PC-9 (cell line): Measurements from ENCODE around the gene MAP1LC3B2. TPM values are rescaled to one million over a fixed set of nuclear protein-coding genes. Genes with fewer than 3 reads are reported as not detected.
A peak's percentile ranks its signal among the peaks of the same experiment; 100 is the strongest.

Experiments
- BruUV-seq: library from RNA; stranded (reverse); fragments of 400-500 nt; replicated peaks from 2 replicates; lab custom pipeline; 2021; lab: Mats Ljungman, UMichigan
- CTCF ChIA-PET: fragments of 300-600 bp; sonication (Branson Sonifier 250); formaldehyde crosslinking; loops from one replicate; lab custom pipeline; 2022; ENCODE audit warnings: antibody characterized with exemption; lab: Charles Lee
- POLR2A ChIA-PET: fragments of 300-600 bp; sonication (Branson Sonifier 250); formaldehyde crosslinking; loops from one replicate; lab custom pipeline; 2022; ENCODE audit warnings: antibody characterized with exemption; ENCODE audit not compliant: unreplicated experiment; lab: Charles Lee
- DNase-seq, 2 experiments: peaks; one replicate each; pipeline versions ENCODE4 v3.0.0 to v3.0.0-alpha.2; 2015 to 2022; ENCODE audit warnings: mixed read lengths in 1 of 2
- H2AFZ ChIP-seq: fragments of 200-600 bp; sonication (generic); 2 replicates; pipeline ENCODE4 v1.8.1; 2017; ENCODE audit warnings: antibody characterized with exemption
- H3F3A ChIP-seq: fragments of 200-600 bp; sonication (generic); 2 replicates; pipeline ENCODE4 v1.8.1; 2017; ENCODE audit warnings: antibody characterized with exemption, mild to moderate bottlenecking, low read depth; ENCODE audit not compliant: insufficient read depth
- H3K27ac ChIP-seq: fragments of 200-600 bp; sonication (generic); 2 replicates; pipeline ENCODE4 v1.6.1; 2016; ENCODE audit warnings: mixed run types
- H3K27me3 ChIP-seq: fragments of 200-600 bp; sonication (generic); 2 replicates; pipeline ENCODE4 v1.6.1; 2016; ENCODE audit warnings: low read depth, mixed run types; ENCODE audit not compliant: insufficient read depth
- H3K36me3 ChIP-seq: fragments of 200-600 bp; sonication (generic); 2 replicates; pipeline ENCODE4 v1.6.1; 2016; ENCODE audit warnings: low read depth, mixed run types
- H3K4me1 ChIP-seq: fragments of 200-600 bp; sonication (generic); replicated peaks from 2 replicates; pipeline ENCODE4 v1.6.1; 2016; ENCODE audit warnings: mixed run types; ENCODE audit not compliant: insufficient read depth
- H3K4me2 ChIP-seq: fragments of 200-600 bp; sonication (generic); 2 replicates; pipeline ENCODE4 v1.6.1; 2017; ENCODE audit warnings: mixed run types
- H3K4me3 ChIP-seq: fragments of 200-600 bp; sonication (generic); 2 replicates; pipeline ENCODE4 v1.6.1; 2016; ENCODE audit warnings: mixed run types
- H3K79me2 ChIP-seq: fragments of 200-600 bp; sonication (generic); 2 replicates; pipeline ENCODE4 v1.6.1; 2017; ENCODE audit warnings: low read depth, mixed run types
- H3K9me2 ChIP-seq: fragments of 200-600 bp; sonication (generic); 2 replicates; pipeline ENCODE4 v1.8.1; 2017; ENCODE audit warnings: mild to moderate bottlenecking; ENCODE audit not compliant: insufficient read depth
- H3K9me3 ChIP-seq: fragments of 200-600 bp; sonication (generic); 2 replicates; pipeline ENCODE4 v1.8.1; 2016; ENCODE audit warnings: low read depth; ENCODE audit not compliant: insufficient read depth
- H4K20me1 ChIP-seq: fragments of 200-600 bp; sonication (generic); 2 replicates; pipeline ENCODE4 v1.8.1; 2017; ENCODE audit not compliant: insufficient read depth
- EZH2 ChIP-seq: fragments of 200-600 bp; sonication (generic); IDR thresholded peaks from 2 replicates; pipeline ENCODE4 v1.8.0; 2017; ENCODE audit warnings: antibody characterized with exemption, low read depth
- intact Hi-C: fragments of 100-400 bp; cut with micrococcal nuclease; formaldehyde crosslinking; loops from one replicate; pipeline ENCODE4 v1.10.0; 2022; ENCODE audit not compliant: unreplicated experiment
- total RNA-seq: library from RNA; stranded (reverse); gene quantifications from 2 replicates; pipeline ENCODE4 v1.2.3, GENCODE V29; 2021
- TF ChIP-seq, protein P1 (sequence below): fragments of 200-600 bp; sonication (generic); conservative IDR thresholded peaks from 2 replicates; pipeline ENCODE4 v1.6.1; 2017; ENCODE audit warnings: mixed run types, antibody characterized with exemption, mild to moderate bottlenecking, moderate library complexity

The MAP1LC3B2 gene
- total RNA-seq, 1 experiment from 2014 or later: 1.4 TPM

DNA sequence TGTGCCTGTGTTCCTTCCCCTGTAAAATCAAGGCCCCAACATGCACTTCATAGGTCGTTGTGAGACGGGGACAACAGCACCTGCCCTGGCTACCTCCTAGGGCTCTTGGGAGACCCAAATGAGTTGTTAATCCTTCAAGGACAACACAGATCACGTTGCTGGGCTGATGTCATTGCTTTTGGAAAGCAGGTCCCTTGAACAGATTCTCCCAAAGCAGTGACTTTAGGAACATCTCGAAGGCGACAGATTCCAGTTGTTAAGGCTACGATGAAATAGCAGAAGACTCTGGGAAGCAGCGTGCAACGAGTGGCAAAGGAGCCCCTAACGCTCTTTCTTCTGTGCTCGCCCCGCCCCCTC, 26.2 kb upstream of the MAP1LC3B2 start:
- CTCF ChIA-PET: no interaction called here
- Histone ChIP-seq H3K27ac (no peak overlapping the region), H3K4me2 (peak overlapping the region; percentile 82), H2AFZ (peak overlapping the region; percentile 56), H3K36me3 (no peaks in the 10 kb centered on the region), H4K20me1 (no peaks in the 10 kb centered on the region), H3K9me2 (no peaks in the 10 kb centered on the region), H3K9me3 (no peaks in the 10 kb centered on the region), H3F3A (peaks cover 12% of the 10 kb centered on the region; the same call in 1 of the 2 replicates), H3K4me1 (peaks cover 25% of the 10 kb centered on the region), H3K27me3 (no peaks in the 10 kb centered on the region), H3K79me2 (no peaks in the 10 kb centered on the region), H3K4me3 (peak overlapping the region; percentile 57)
- TF ChIP-seq EZH2: no peak
- TF ChIP-seq, protein P1, sequence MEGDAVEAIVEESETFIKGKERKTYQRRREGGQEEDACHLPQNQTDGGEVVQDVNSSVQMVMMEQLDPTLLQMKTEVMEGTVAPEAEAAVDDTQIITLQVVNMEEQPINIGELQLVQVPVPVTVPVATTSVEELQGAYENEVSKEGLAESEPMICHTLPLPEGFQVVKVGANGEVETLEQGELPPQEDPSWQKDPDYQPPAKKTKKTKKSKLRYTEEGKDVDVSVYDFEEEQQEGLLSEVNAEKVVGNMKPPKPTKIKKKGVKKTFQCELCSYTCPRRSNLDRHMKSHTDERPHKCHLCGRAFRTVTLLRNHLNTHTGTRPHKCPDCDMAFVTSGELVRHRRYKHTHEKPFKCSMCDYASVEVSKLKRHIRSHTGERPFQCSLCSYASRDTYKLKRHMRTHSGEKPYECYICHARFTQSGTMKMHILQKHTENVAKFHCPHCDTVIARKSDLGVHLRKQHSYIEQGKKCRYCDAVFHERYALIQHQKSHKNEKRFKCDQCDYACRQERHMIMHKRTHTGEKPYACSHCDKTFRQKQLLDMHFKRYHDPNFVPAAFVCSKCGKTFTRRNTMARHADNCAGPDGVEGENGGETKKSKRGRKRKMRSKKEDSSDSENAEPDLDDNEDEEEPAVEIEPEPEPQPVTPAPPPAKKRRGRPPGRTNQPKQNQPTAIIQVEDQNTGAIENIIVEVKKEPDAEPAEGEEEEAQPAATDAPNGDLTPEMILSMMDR: no peak
- no TSS peak for BruUV-seq
- intact Hi-C loops: loop anchor here (2.0 kb wide), 1 partner anchor 106 kb away; no protein-coding TSS in a partner anchor
- POLR2A ChIA-PET: interaction anchor here (0.6 kb wide), 1 partner anchor 26 kb away, joined by 4 read pairs; the partner anchor contains the start of gene MAP1LC3B2
- no peak for DNase-seq

DNA sequence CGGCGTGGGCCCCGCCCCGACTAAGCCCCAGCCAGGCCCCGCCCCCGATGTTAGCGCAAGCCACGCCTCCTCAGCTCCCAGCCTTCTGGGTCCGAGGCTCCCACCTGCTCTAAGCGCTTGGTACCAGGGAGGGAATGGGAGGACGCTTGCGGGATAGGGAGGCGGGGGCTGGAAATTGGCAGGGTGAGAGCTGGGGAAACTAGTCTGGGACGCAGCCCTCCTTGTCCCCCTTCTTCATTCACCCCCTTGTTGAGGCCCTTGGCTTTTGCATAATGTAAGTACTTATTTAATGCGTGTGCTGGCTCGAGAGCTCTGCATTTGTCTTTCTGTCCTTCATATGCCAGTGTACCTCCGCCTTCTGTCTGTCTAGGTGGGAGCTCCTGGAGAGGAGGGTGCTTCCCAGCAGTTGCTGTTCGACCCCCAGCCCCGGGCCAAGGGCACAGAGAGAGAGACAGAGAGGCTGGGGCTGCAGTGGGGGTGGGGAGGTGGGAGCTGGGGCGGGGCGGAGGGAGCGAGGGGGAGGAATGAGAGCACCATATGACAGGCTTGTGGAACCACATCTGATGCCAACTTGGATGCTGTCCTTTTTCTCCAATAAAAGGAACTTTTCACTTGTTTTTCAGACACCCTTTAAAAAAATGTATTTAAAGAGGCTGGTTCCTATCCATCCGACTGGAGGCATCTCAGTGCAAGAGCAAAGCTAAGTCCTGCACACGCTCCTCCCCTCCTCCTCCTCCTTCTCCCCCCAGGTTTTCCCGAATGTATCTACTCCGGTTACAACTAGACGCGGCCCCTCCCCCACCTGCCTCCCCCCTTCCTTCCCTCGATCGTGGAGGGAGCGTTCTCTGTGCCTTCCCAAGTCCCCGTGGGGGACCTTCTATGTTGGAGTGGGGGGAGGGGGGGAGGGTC, 25.6 kb upstream of the MAP1LC3B2 start:
- POLR2A ChIA-PET: interaction anchor here (0.6 kb wide), 1 partner anchor 26 kb away, joined by 4 read pairs; the partner anchor contains the start of gene MAP1LC3B2
- peak; percentile 51 to 76 for DNase-seq
- Histone ChIP-seq H3K9me3 (no peaks in the 10 kb centered on the region), H2AFZ (peak overlapping the region; percentile 64; the same call in 1 of the 2 replicates), H4K20me1 (no peaks in the 10 kb centered on the region), H3K4me2 (peak overlapping the region; percentile 82), H3K4me1 (peaks cover 18% of the 10 kb centered on the region), H3K36me3 (no peaks in the 10 kb centered on the region), H3F3A (peaks cover 7% of the 10 kb centered on the region; the same call in 1 of the 2 replicates), H3K4me3 (peak overlapping the region; percentile 57), H3K27me3 (no peaks in the 10 kb centered on the region), H3K27ac (no peak overlapping the region), H3K9me2 (no peaks in the 10 kb centered on the region), H3K79me2 (no peaks in the 10 kb centered on the region)
- BruUV-seq: no TSS peak
- no peak for TF ChIP-seq EZH2
- TF ChIP-seq, protein P1: no peak
- intact Hi-C loops: loop anchor here (2.0 kb wide), 1 partner anchor 107 kb away; no protein-coding TSS in a partner anchor
- CTCF ChIA-PET: interaction anchor here (0.6 kb wide), 1 partner anchor 414 kb away, joined by 3 read pairs; no protein-coding TSS in a partner anchor

DNA sequence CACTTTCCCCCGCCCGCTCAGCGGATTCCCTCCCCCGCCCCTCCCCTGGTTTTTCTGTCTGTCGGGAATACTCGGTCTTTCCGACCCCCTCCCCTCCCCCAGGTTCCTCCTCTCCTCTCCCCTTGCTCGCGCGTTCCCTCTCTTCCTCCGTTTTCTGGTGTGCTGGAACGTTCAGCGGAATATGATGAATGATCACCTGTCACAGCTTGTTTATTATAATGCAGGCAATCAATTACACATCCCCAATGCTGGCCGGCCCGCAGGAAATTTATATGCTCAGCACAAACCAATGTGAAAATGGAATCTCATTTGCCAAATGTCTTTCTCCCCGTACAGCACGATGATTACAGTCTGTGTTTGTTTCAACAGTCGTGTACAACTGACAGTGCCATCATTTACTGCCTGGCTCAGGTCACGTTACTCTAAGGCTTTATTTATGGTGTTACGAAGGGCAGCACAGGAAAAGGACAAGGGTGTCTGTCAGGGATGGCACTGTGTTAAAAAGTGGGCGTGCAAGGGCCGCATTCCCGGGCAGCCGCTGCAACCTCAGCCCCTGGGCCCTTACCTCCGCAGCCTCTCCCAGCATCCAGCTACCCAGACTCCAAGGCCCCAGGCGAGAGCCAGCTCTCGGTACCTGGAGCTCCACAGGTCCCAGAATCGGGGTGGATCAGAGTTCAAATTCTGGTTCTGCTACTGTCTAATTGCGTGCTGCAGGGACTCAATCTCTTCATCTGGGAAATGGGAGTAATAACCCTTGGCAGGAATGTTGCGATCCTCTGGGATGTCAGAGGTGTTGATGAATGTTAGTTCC, 24.7 kb upstream of the MAP1LC3B2 start:
- H3K27ac ChIP-seq: no peak overlapping the region
- peak overlapping the region; percentile 57 for H3K4me3 ChIP-seq
- ChIA-PET POLR2A (no interaction called here), CTCF (no interaction called here)
- peak overlapping the region; percentile 49; the same call in 1 of the 2 replicates for H2AFZ ChIP-seq
- H4K20me1 ChIP-seq: no peaks in the 10 kb centered on the region
- no peaks in the 10 kb centered on the region for H3K79me2 ChIP-seq
- intact Hi-C loops: no loop called here
- BruUV-seq: no TSS peak
- no peaks in the 10 kb centered on the region for H3K9me3 ChIP-seq
- H3K27me3 ChIP-seq: no peaks in the 10 kb centered on the region
- peaks cover 15% of the 10 kb centered on the region for H3K4me1 ChIP-seq
- H3K36me3 ChIP-seq: no peaks in the 10 kb centered on the region
- DNase-seq: no peak
- no peaks in the 10 kb centered on the region for H3K9me2 ChIP-seq
- TF ChIP-seq, protein P1: no peak
- TF ChIP-seq EZH2: no peak
- peaks cover 3% of the 10 kb centered on the region; the same call in 1 of the 2 replicates for H3F3A ChIP-seq
- peak overlapping the region; percentile 82 for H3K4me2 ChIP-seq
